ENCODE results near the gene BGN. TPM values are rescaled to one million over a fixed set of nuclear protein-coding genes. Genes with fewer than 3 reads are reported as not detected.

The BGN gene
- total RNA-seq, 1 donor from 2014 or later: 50.0 TPM

GRCh38 chrX:153463556-153463955, 31.2 kb upstream of the BGN start:
- Histone ChIP-seq H3K36me3 (ENCODE audit: insufficient read depth, low read length) (no peaks in the 10 kb centered on the region), H3K27me3 (ENCODE audit: insufficient read depth, low read length) (no peaks in the 10 kb centered on the region), H2AFZ (ENCODE audit: low read depth, low read length) (no peak overlapping the region), H3K9me3 (ENCODE audit: insufficient read depth, low read depth, low read length) (no peaks in the 10 kb centered on the region), H4K20me1 (ENCODE audit: insufficient read depth, low read length) (no peaks in the 10 kb centered on the region), H3K27ac (ENCODE audit: low read depth, low read length) (no peak overlapping the region), H3K9ac (ENCODE audit: low read length) (no peak overlapping the region), H3K4me2 (ENCODE audit: low read length) (no peak overlapping the region), H3K79me2 (ENCODE audit: insufficient read depth, low read length) (peaks cover 3% of the 10 kb centered on the region), H3K4me3 (ENCODE audit: insufficient read depth, low read depth, low read length) (no peak overlapping the region), H3K4me1 (ENCODE audit: insufficient read depth, low read length) (peaks cover 14% of the 10 kb centered on the region)
- Mint-ChIP-seq H3K36me3 (ENCODE audit: low read depth, unreplicated experiment) (no peaks in the 10 kb centered on the region), H3K4me1 (ENCODE audit: low read depth, unreplicated experiment) (peaks cover 14% of the 10 kb centered on the region), H3K27ac (ENCODE audit: unreplicated experiment) (no peak overlapping the region), H3K9me3 (ENCODE audit: unreplicated experiment) (no peaks in the 10 kb centered on the region), H3K4me3 (ENCODE audit: unreplicated experiment) (no peak overlapping the region), H3K27me3 (ENCODE audit: low read depth, unreplicated experiment) (no peaks in the 10 kb centered on the region)
- no peak for TF ChIP-seq EZH2 (IDR thresholded peaks at IDR 0.05; ENCODE audit: insufficient read depth, low read length)
- TF ChIP-seq CTCF (IDR thresholded peaks at IDR 0.05; ENCODE audit: insufficient read depth, low read depth, low read length): no peak
- FAIRE-seq (no peak), DNase-seq (ENCODE audit: low read depth) (no peak)

GRCh38 chrX:153464116-153464515, 30.7 kb upstream of the BGN start:
- Histone ChIP-seq H4K20me1 (ENCODE audit: insufficient read depth, low read length) (no peaks in the 10 kb centered on the region), H2AFZ (ENCODE audit: low read depth, low read length) (no peak overlapping the region), H3K27ac (ENCODE audit: low read depth, low read length) (no peak overlapping the region), H3K9ac (ENCODE audit: low read length) (no peak overlapping the region), H3K27me3 (ENCODE audit: insufficient read depth, low read length) (no peaks in the 10 kb centered on the region), H3K9me3 (ENCODE audit: insufficient read depth, low read depth, low read length) (no peaks in the 10 kb centered on the region), H3K36me3 (ENCODE audit: insufficient read depth, low read length) (no peaks in the 10 kb centered on the region), H3K4me1 (ENCODE audit: insufficient read depth, low read length) (peaks cover 14% of the 10 kb centered on the region), H3K4me3 (ENCODE audit: insufficient read depth, low read depth, low read length) (no peak overlapping the region), H3K4me2 (ENCODE audit: low read length) (no peak overlapping the region), H3K79me2 (ENCODE audit: insufficient read depth, low read length) (peaks cover 8% of the 10 kb centered on the region)
- Mint-ChIP-seq H3K9me3 (ENCODE audit: unreplicated experiment) (no peaks in the 10 kb centered on the region), H3K4me3 (ENCODE audit: unreplicated experiment) (no peak overlapping the region), H3K4me1 (ENCODE audit: low read depth, unreplicated experiment) (peaks cover 13% of the 10 kb centered on the region), H3K36me3 (ENCODE audit: low read depth, unreplicated experiment) (no peaks in the 10 kb centered on the region), H3K27ac (ENCODE audit: unreplicated experiment) (no peak overlapping the region), H3K27me3 (ENCODE audit: low read depth, unreplicated experiment) (no peaks in the 10 kb centered on the region)
- TF ChIP-seq EZH2 (IDR thresholded peaks at IDR 0.05; ENCODE audit: insufficient read depth, low read length): no peak
- TF ChIP-seq CTCF (IDR thresholded peaks at IDR 0.05; ENCODE audit: insufficient read depth, low read depth, low read length): no peak
- FAIRE-seq (no peak), DNase-seq (ENCODE audit: low read depth) (no peak)

- Histone ChIP-seq H3K79me2 (ENCODE audit: insufficient read depth, low read length) (peaks cover 10% of the 10 kb centered on the region), H3K9me3 (ENCODE audit: insufficient read depth, low read depth, low read length) (no peaks in the 10 kb centered on the region), H2AFZ (ENCODE audit: low read depth, low read length) (no peak overlapping the region), H3K27ac (ENCODE audit: low read depth, low read length) (no peak overlapping the region), H3K36me3 (ENCODE audit: insufficient read depth, low read length) (no peaks in the 10 kb centered on the region), H3K4me2 (ENCODE audit: low read length) (no peak overlapping the region), H3K27me3 (ENCODE audit: insufficient read depth, low read length) (no peaks in the 10 kb centered on the region), H3K4me3 (ENCODE audit: insufficient read depth, low read depth, low read length) (no peak overlapping the region), H4K20me1 (ENCODE audit: insufficient read depth, low read length) (no peaks in the 10 kb centered on the region), H3K4me1 (ENCODE audit: insufficient read depth, low read length) (peaks cover 4% of the 10 kb centered on the region), H3K9ac (ENCODE audit: low read length) (no peak overlapping the region)
- Mint-ChIP-seq H3K27ac (ENCODE audit: unreplicated experiment) (no peak overlapping the region), H3K4me1 (ENCODE audit: low read depth, unreplicated experiment) (peaks cover 1% of the 10 kb centered on the region), H3K4me3 (ENCODE audit: unreplicated experiment) (no peak overlapping the region), H3K36me3 (ENCODE audit: low read depth, unreplicated experiment) (no peaks in the 10 kb centered on the region), H3K27me3 (ENCODE audit: low read depth, unreplicated experiment) (no peaks in the 10 kb centered on the region), H3K9me3 (ENCODE audit: unreplicated experiment) (no peaks in the 10 kb centered on the region)
- FAIRE-seq (no peak), DNase-seq (ENCODE audit: low read depth) (no peak)
- TF ChIP-seq CTCF (IDR thresholded peaks at IDR 0.05; ENCODE audit: insufficient read depth, low read depth, low read length): no peak
- no peak for TF ChIP-seq EZH2 (IDR thresholded peaks at IDR 0.05; ENCODE audit: insufficient read depth, low read length)
Measured at GRCh38 chrX:153465691-153466380, 28.9 kb upstream of the BGN start.

All from astrocyte (in vitro differentiated cells and primary cell).